ENCODE results near the gene SCART1. TPM values are rescaled to one million over a fixed set of nuclear protein-coding genes. Genes with fewer than 3 reads are reported as not detected.

Gene SCART1
- total RNA-seq, 4 donors from 2014 or later: 1.2 to 10.7 (median 2.0) TPM

GRCh38 chr10:133458021-133458709, 4.4 kb downstream of the SCART1 start:
- no peaks in the 10 kb centered on the region for H3K27me3 ChIP-seq
- 93% methylated on average over 3 of the region's 40 CpGs for WGBS
- H3K4me3 ChIP-seq: no peak overlapping the region
- DNase-seq (ENCODE audit: low spot score in 2 of 2): peak in 1 of 2 donors; percentile 74
- TF ChIP-seq EP300 (IDR thresholded peaks at IDR 0.05) (no peak), POLR2A (IDR thresholded peaks at IDR 0.05) (no peak), CTCF (IDR thresholded peaks at IDR 0.05) (no peak)
- no peaks in the 10 kb centered on the region for H3K9me3 ChIP-seq
- no peaks in the 10 kb centered on the region for H3K4me1 ChIP-seq
- peaks cover 9% of the 10 kb centered on the region for H3K36me3 ChIP-seq
- no peak overlapping the region for H3K27ac ChIP-seq

DNA sequence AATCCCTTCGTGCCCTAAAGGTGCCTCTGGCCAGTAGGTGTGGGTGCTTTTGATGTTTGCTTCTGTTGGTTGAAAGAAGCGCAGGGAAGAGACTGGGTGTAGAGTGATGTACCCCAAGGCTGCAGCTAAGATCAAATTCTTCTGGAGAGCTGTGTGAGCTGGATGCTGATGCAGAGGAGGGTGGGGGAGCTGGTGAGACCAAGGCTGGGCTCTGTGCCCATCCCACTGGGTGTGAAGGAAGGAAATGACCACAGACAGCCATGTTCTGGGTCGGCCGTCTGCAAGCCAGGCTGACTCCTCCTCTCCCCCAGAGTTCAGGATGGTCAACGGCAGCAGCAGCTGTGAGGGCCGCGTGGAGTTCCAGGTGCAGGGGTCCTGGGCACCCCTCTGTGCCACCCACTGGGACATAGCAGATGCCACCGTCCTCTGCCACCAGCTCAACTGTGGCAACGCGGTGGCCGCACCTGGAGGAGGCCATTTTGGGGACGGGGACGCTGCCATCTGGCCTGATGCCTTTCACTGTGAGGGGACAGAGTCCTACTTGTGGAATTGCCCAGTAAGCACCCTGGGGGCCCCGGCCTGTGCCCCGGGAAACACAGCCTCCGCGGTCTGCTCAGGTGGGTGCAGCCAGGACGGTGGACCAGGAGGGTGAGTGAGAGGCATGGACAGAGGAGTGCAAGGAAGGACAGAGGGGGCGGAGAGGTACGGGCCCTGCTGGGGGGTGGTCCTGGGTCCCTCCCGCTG, 5.1 kb downstream of the SCART1 start:
- DNase-seq (ENCODE audit: low spot score in 2 of 2): peak in 1 of 2 donors; percentile 77
- Histone ChIP-seq H3K4me3 (no peak overlapping the region), H3K27ac (no peak overlapping the region), H3K4me1 (no peaks in the 10 kb centered on the region), H3K27me3 (no peaks in the 10 kb centered on the region), H3K9me3 (no peaks in the 10 kb centered on the region), H3K36me3 (peaks cover 9% of the 10 kb centered on the region)
- WGBS: 91% methylated on average over 10 of the region's 21 CpGs
- TF ChIP-seq POLR2AphosphoS5 (IDR thresholded peaks at IDR 0.05) (no peak), POLR2A (IDR thresholded peaks at IDR 0.05) (no peak), CTCF (IDR thresholded peaks at IDR 0.05) (no peak), EP300 (IDR thresholded peaks at IDR 0.05) (no peak)

- Histone ChIP-seq H3K36me3 (peaks cover 9% of the 10 kb centered on the region), H3K4me1 (no peaks in the 10 kb centered on the region), H3K27ac (no peak overlapping the region), H3K4me3 (no peak overlapping the region), H3K9me3 (no peaks in the 10 kb centered on the region), H3K27me3 (no peaks in the 10 kb centered on the region)
- WGBS: 48% methylated on average over 29 of the region's 81 CpGs
- TF ChIP-seq EP300 (IDR thresholded peaks at IDR 0.05): no peak
- TF ChIP-seq POLR2AphosphoS5 (IDR thresholded peaks at IDR 0.05): no peak
- no peak for TF ChIP-seq POLR2A (IDR thresholded peaks at IDR 0.05)
- no peak for TF ChIP-seq CTCF (IDR thresholded peaks at IDR 0.05)
- DNase-seq (ENCODE audit: low spot score in 2 of 2): no peak
These were observed 5.9 kb downstream of the SCART1 start for GRCh38 chr10:133459454-133460207.

DNA sequence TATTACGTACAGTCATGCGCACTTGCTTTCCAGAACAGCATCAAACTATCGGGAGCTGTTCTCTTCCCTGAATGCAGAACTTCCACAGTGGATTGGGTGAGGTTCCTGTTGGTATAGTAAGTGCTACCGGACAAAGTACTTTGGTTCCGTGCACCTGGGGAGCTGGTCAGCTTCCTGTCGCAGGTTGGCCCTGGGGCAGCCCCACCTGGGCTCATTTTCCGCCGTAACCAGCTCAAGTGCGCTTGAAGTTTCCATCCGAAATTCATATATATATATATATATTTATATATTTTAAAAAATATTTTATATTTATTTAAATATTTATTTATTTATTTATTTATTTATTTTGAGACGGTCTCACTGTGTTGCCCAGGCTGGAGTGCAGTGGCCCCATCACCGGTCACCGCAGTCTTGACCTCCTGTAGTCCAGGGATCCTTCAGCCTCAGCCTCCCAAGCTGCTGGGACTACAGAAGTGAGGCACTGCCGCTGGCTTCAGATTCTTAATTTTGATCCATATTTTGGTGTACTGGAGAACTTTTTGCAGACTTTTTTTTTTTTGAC, 6.5 kb downstream of the SCART1 start:
- H3K4me1 ChIP-seq: no peaks in the 10 kb centered on the region
- no peak overlapping the region for H3K27ac ChIP-seq
- no peak for DNase-seq (ENCODE audit: low spot score in 2 of 2)
- no peak overlapping the region for H3K4me3 ChIP-seq
- WGBS: 95% methylated on average over 14 of the region's 14 CpGs
- H3K36me3 ChIP-seq: peaks cover 9% of the 10 kb centered on the region
- TF ChIP-seq POLR2AphosphoS5 (IDR thresholded peaks at IDR 0.05) (no peak), EP300 (IDR thresholded peaks at IDR 0.05) (no peak), CTCF (IDR thresholded peaks at IDR 0.05) (no peak), POLR2A (IDR thresholded peaks at IDR 0.05) (no peak)
- H3K27me3 ChIP-seq: no peaks in the 10 kb centered on the region
- H3K9me3 ChIP-seq: no peaks in the 10 kb centered on the region
